Activated CD4-positive, alpha-beta T cell treated with anti-CD3 and anti-CD28 coated beads, Interleukin-2, Interleukin-6, amounts not matched to agents 100 ng/mL and 50 ng/mL, durations not matched to agents 16 hours and 8 hours (primary cell): ENCODE measurements around the gene ZBTB11.

ENCODE experiments used
- DNase-seq: peaks from one replicate; pipeline ENCODE4 v3.0.0-alpha.2; 2020

The ZBTB11 gene

GRCh38 chr3:101603184-101603583 is 73.7 kb downstream of the ZBTB11 start:
- no peak for DNase-seq

- DNase-seq, result no peak
Observed at GRCh38 chr3:101602731-101603130, 74.2 kb downstream of the ZBTB11 start.
